Liver (tissue), 9 donors: ENCODE results near the gene TMEM161A. TPM values are rescaled to one million over a fixed set of nuclear protein-coding genes. Genes with fewer than 3 reads are reported as not detected.

ENCODE experiments used
- DNase-seq: peaks from one replicate; pipeline ENCODE4 v3.0.0-alpha.2; 2017; ENCODE audit warnings: low spot score
- H3K27ac ChIP-seq, 2 donors: one replicate each; pipeline ENCODE4 v1.7.0; 2013; ENCODE audit warnings: inconsistent platforms in 2 of 2, low read length in 2 of 2, control low read depth in 1 of 2, low read depth in 1 of 2, mild to moderate bottlenecking in 1 of 2
- H3K27me3 ChIP-seq, 4 donors: one replicate each; pipeline versions ENCODE4 v1.6.1 to v1.7.0; 2013; ENCODE audit warnings: low read length in 3 of 4, inconsistent platforms in 1 of 4, mild to moderate bottlenecking in 1 of 4, moderate library complexity in 1 of 4; ENCODE audit not compliant: control insufficient read depth in 4 of 4, insufficient read depth in 4 of 4
- H3K36me3 ChIP-seq, 4 donors: one replicate each; pipeline versions ENCODE4 v1.6.1 to v1.7.0; 2013; ENCODE audit warnings: low read length in 3 of 4, mild to moderate bottlenecking in 3 of 4, low read depth in 1 of 4, moderate library complexity in 1 of 4; ENCODE audit not compliant: control insufficient read depth in 4 of 4, insufficient read depth in 3 of 4
- H3K4me1 ChIP-seq, 4 donors: one replicate each; pipeline versions ENCODE4 v1.6.1 to v1.7.0; 2013; ENCODE audit warnings: low read length in 3 of 4, mild to moderate bottlenecking in 3 of 4, moderate library complexity in 1 of 4; ENCODE audit not compliant: control insufficient read depth in 4 of 4, insufficient read depth in 4 of 4
- H3K4me3 ChIP-seq, 3 donors: one replicate each; pipeline versions ENCODE4 v1.6.1 to v1.7.0; 2013; ENCODE audit warnings: low read length in 3 of 3, control low read depth in 1 of 3, low read depth in 1 of 3, mild to moderate bottlenecking in 1 of 3
- H3K9ac ChIP-seq, 2 donors: one replicate each; pipeline ENCODE4 v1.7.0; 2013; ENCODE audit warnings: low read length in 2 of 2, mild to moderate bottlenecking in 2 of 2, moderate library complexity in 2 of 2, control low read depth in 1 of 2, low read depth in 1 of 2
- H3K9me3 ChIP-seq, 4 donors: one replicate each; pipeline versions ENCODE4 v1.6.1 to v1.7.0; 2013; ENCODE audit warnings: low read length in 3 of 4; ENCODE audit not compliant: control insufficient read depth in 4 of 4
- EGR1 ChIP-seq, 2 donors: IDR thresholded peaks; 2 replicates each; pipeline ENCODE4 v1.6.1; 2016 to 2018; ENCODE audit warnings: antibody characterized with exemption in 2 of 2, low read depth in 2 of 2
- FOXA1 ChIP-seq: IDR thresholded peaks from 2 replicates; pipeline ENCODE4 v1.6.1; 2016; ENCODE audit warnings: antibody characterized with exemption
- FOXA2 ChIP-seq: IDR thresholded peaks from 2 replicates; pipeline ENCODE4 v1.6.1; 2016; ENCODE audit warnings: antibody characterized with exemption
- GABPA ChIP-seq, 2 donors: IDR thresholded peaks in 1 of 2; conservative IDR thresholded peaks in 1 of 2; 2 replicates each; pipeline ENCODE4 v1.6.1; 2016; ENCODE audit warnings: antibody characterized with exemption in 2 of 2, mild to moderate bottlenecking in 1 of 2, moderate library complexity in 1 of 2
- HNF4A ChIP-seq, 2 donors: conservative IDR thresholded peaks; 2 replicates each; pipeline ENCODE4 v1.6.1; 2016; ENCODE audit warnings: antibody characterized with exemption in 2 of 2, mild to moderate bottlenecking in 2 of 2
- HNF4G ChIP-seq: IDR thresholded peaks from 2 replicates; pipeline ENCODE4 v1.6.1; 2016; ENCODE audit warnings: antibody characterized with exemption
- JUND ChIP-seq, 2 donors: IDR thresholded peaks; 2 replicates each; pipeline ENCODE4 v1.6.1; 2016; ENCODE audit warnings: antibody characterized with exemption in 2 of 2
- NR2F2 ChIP-seq: IDR thresholded peaks from 2 replicates; pipeline ENCODE4 v1.6.1; 2016; ENCODE audit warnings: antibody characterized with exemption
- RAD21 ChIP-seq, 2 donors: IDR thresholded peaks; 2 replicates each; pipeline ENCODE4 v1.6.1; 2016; ENCODE audit warnings: antibody characterized with exemption in 2 of 2, mild to moderate bottlenecking in 2 of 2
- RXRA ChIP-seq, 2 donors: IDR thresholded peaks; 2 replicates each; pipeline ENCODE4 v1.6.1; 2017 to 2018; ENCODE audit warnings: antibody characterized with exemption in 2 of 2, mild to moderate bottlenecking in 1 of 2
- SP1 ChIP-seq: IDR thresholded peaks from 2 replicates; pipeline ENCODE4 v1.6.1; 2018; ENCODE audit warnings: antibody characterized with exemption, mild to moderate bottlenecking
- TAF1 ChIP-seq: conservative IDR thresholded peaks from 2 replicates; pipeline ENCODE4 v1.6.1; 2016; ENCODE audit warnings: antibody characterized with exemption, mild to moderate bottlenecking
- YY1 ChIP-seq: IDR thresholded peaks from 2 replicates; pipeline ENCODE4 v1.6.1; 2016; ENCODE audit warnings: antibody characterized with exemption, mild to moderate bottlenecking
- WGBS: extraction: QIAGEN DNeasy Blood & Tissue Kit; methylation state at CpG from one replicate; pipeline ENCODE4 v1.1.7; 2013; 5-methylcytosine and 5-hydroxymethylcytosine counted together
- polyA plus RNA-seq, 2 donors: library from polyadenylated mRNA; stranded (reverse) in 1 of 2; unstranded in 1 of 2; fragments of 200-250 nt in 1 of 2; fragments of >200 nt in 1 of 2; fragmentation: Nextera tagmentation in 1 of 2; extraction: Ambion mirVana in 1 of 2; gene quantifications; one replicate each; pipeline versions ENCODE4 v1.2.1 to v1.2.3, GENCODE V29; 2013 to 2015
- total RNA-seq, 2 donors: library from RNA; depleted of rRNA; stranded (reverse); fragments of >200 nt; gene quantifications; one replicate each; pipeline ENCODE4 v1.2.3, GENCODE V29; 2014
- TF ChIP-seq, protein P1 (sequence below): IDR thresholded peaks from 2 replicates; pipeline ENCODE4 v1.6.1; 2016; ENCODE audit warnings: antibody characterized with exemption
- TF ChIP-seq, protein P2 (sequence below): fragments of 150-350 bp; IDR thresholded peaks from 2 replicates; pipeline ENCODE4 v1.5.1; 2017; ENCODE audit warnings: improper control_type of control experiment, low read depth, low read length; ENCODE audit not compliant: missing input control
- TF ChIP-seq, protein P3 (sequence below): IDR thresholded peaks from 2 replicates; pipeline ENCODE4 v1.6.1; 2016; ENCODE audit warnings: antibody characterized with exemption, mild to moderate bottlenecking
- TF ChIP-seq, protein P4 (sequence below): IDR thresholded peaks from 2 replicates; pipeline ENCODE4 v1.6.1; 2016; ENCODE audit warnings: antibody characterized with exemption
- TF ChIP-seq, protein P5 (sequence below): IDR thresholded peaks from 2 replicates; pipeline ENCODE4 v1.6.1; 2016; ENCODE audit warnings: antibody characterized with exemption
- donor health status: healthy.
- donor health status: healthy.
- donor health status: healthy.
- donor health status: healthy.
- donor health status: healthy.

The TMEM161A gene
- total and polyA plus RNA-seq, 4 donors, result 13.1 to 27.1 (median 24.0) TPM

DNA sequence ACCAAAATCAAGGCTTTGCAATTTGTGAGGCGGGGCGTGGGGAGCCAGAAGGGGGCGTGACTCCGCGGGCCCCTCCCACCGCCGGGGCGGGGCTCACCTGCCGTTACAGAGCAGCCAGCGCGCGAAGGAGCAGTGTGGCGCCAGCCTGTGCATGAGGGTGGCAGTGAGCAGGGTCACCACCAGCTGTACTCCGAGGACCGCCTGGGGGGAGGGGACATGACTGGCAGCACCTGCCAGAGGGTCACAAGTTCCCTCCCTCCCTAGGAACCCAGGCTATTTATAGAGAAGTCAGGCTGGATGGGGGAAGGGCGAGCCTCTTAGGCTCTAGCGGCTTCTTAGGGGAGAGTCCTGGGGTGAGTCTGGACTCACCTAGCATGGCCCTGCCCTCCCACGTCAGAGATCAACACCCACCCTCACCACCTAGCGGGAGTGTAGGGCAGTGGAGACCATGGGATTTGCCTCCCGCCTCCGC lies 3.6 kb downstream of the TMEM161A start:
- WGBS, result 34% methylated on average over 21 of the region's 21 CpGs
- peaks cover 0 to 6% (median 0%) of the 10 kb centered on the region in 4 donors for H3K9me3 ChIP-seq
- peak; percentile 63 for DNase-seq
- no peak overlapping the region for H3K27ac ChIP-seq
- H3K36me3 ChIP-seq, result no peaks in the 10 kb centered on the region
- H3K4me1 ChIP-seq, result peaks cover 0 to 15% (median 11%) of the 10 kb centered on the region in 4 donors
- TF ChIP-seq RAD21 (IDR thresholded peaks at IDR 0.05) (no peak), FOXA1 (no peak), HNF4A (conservative IDR thresholded peaks at IDR 0.05) (no peak), NR2F2 (no peak), FOXA2 (no peak), YY1 (no peak), GABPA (IDR thresholded peaks at IDR 0.05 in 1 of 2, conservative IDR thresholded peaks at IDR 0.05 in 1 of 2) (no peak), JUND (IDR thresholded peaks at IDR 0.05) (no peak), SP1 (no peak), RXRA (IDR thresholded peaks at IDR 0.05) (no peak), EGR1 (IDR thresholded peaks at IDR 0.05; ENCODE audit: low read depth in 2 of 2) (no peak), TAF1 (no peak), HNF4G (no peak)
- TF ChIP-seq, protein P1, sequence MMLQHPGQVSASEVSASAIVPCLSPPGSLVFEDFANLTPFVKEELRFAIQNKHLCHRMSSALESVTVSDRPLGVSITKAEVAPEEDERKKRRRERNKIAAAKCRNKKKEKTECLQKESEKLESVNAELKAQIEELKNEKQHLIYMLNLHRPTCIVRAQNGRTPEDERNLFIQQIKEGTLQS, result no peak
- TF ChIP-seq, protein P2, sequence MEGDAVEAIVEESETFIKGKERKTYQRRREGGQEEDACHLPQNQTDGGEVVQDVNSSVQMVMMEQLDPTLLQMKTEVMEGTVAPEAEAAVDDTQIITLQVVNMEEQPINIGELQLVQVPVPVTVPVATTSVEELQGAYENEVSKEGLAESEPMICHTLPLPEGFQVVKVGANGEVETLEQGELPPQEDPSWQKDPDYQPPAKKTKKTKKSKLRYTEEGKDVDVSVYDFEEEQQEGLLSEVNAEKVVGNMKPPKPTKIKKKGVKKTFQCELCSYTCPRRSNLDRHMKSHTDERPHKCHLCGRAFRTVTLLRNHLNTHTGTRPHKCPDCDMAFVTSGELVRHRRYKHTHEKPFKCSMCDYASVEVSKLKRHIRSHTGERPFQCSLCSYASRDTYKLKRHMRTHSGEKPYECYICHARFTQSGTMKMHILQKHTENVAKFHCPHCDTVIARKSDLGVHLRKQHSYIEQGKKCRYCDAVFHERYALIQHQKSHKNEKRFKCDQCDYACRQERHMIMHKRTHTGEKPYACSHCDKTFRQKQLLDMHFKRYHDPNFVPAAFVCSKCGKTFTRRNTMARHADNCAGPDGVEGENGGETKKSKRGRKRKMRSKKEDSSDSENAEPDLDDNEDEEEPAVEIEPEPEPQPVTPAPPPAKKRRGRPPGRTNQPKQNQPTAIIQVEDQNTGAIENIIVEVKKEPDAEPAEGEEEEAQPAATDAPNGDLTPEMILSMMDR, result no peak
- TF ChIP-seq, protein P3, sequence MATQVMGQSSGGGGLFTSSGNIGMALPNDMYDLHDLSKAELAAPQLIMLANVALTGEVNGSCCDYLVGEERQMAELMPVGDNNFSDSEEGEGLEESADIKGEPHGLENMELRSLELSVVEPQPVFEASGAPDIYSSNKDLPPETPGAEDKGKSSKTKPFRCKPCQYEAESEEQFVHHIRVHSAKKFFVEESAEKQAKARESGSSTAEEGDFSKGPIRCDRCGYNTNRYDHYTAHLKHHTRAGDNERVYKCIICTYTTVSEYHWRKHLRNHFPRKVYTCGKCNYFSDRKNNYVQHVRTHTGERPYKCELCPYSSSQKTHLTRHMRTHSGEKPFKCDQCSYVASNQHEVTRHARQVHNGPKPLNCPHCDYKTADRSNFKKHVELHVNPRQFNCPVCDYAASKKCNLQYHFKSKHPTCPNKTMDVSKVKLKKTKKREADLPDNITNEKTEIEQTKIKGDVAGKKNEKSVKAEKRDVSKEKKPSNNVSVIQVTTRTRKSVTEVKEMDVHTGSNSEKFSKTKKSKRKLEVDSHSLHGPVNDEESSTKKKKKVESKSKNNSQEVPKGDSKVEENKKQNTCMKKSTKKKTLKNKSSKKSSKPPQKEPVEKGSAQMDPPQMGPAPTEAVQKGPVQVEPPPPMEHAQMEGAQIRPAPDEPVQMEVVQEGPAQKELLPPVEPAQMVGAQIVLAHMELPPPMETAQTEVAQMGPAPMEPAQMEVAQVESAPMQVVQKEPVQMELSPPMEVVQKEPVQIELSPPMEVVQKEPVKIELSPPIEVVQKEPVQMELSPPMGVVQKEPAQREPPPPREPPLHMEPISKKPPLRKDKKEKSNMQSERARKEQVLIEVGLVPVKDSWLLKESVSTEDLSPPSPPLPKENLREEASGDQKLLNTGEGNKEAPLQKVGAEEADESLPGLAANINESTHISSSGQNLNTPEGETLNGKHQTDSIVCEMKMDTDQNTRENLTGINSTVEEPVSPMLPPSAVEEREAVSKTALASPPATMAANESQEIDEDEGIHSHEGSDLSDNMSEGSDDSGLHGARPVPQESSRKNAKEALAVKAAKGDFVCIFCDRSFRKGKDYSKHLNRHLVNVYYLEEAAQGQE, result no peak
- TF ChIP-seq, protein P4, sequence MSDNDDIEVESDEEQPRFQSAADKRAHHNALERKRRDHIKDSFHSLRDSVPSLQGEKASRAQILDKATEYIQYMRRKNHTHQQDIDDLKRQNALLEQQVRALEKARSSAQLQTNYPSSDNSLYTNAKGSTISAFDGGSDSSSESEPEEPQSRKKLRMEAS, result no peak
- TF ChIP-seq, protein P5, sequence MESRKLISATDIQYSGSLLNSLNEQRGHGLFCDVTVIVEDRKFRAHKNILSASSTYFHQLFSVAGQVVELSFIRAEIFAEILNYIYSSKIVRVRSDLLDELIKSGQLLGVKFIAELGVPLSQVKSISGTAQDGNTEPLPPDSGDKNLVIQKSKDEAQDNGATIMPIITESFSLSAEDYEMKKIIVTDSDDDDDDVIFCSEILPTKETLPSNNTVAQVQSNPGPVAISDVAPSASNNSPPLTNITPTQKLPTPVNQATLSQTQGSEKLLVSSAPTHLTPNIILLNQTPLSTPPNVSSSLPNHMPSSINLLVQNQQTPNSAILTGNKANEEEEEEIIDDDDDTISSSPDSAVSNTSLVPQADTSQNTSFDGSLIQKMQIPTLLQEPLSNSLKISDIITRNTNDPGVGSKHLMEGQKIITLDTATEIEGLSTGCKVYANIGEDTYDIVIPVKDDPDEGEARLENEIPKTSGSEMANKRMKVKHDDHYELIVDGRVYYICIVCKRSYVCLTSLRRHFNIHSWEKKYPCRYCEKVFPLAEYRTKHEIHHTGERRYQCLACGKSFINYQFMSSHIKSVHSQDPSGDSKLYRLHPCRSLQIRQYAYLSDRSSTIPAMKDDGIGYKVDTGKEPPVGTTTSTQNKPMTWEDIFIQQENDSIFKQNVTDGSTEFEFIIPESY, result no peak
- H3K4me3 ChIP-seq, result no peak overlapping the region
- no peaks in the 10 kb centered on the region for H3K27me3 ChIP-seq
- H3K9ac ChIP-seq, result no peak overlapping the region
